Suprapubic skin (tissue), 4 donors: ENCODE results near the gene CHDH. TPM values are rescaled to one million over a fixed set of nuclear protein-coding genes. Genes with fewer than 3 reads are reported as not detected.

Experiments
- DNase-seq, 2 donors: peaks; one replicate each; pipeline ENCODE4 v3.0.0-alpha.2; 2019; ENCODE audit warnings: low spot score in 2 of 2
- H3K27ac ChIP-seq: fragments of 200-600 bp; sonication (generic); one replicate; pipeline ENCODE4 v1.5.1; 2019
- H3K27me3 ChIP-seq: fragments of 200-600 bp; sonication (generic); one replicate; pipeline ENCODE4 v1.5.1; 2019
- H3K36me3 ChIP-seq: fragments of 200-600 bp; sonication (generic); one replicate; pipeline ENCODE4 v1.5.1; 2019
- H3K4me1 ChIP-seq: fragments of 200-600 bp; sonication (generic); one replicate; pipeline ENCODE4 v1.5.1; 2019
- H3K4me3 ChIP-seq: fragments of 200-600 bp; sonication (generic); one replicate; pipeline ENCODE4 v1.5.1; 2019; ENCODE audit warnings: mild to moderate bottlenecking
- H3K9me3 ChIP-seq: fragments of 200-600 bp; sonication (generic); one replicate; pipeline ENCODE4 v1.5.1; 2019
- CTCF ChIP-seq, 2 donors: fragments of 200-600 bp in 1 of 2; fragments of 450-650 bp in 1 of 2; sonication (generic) in 1 of 2; IDR thresholded peaks; one replicate each; pipeline ENCODE4 v1.5.1; 2016 to 2019; ENCODE audit warnings: antibody characterized with exemption in 2 of 2, mild to moderate bottlenecking in 1 of 2, moderate library complexity in 1 of 2
- EP300 ChIP-seq: sonication (generic); formaldehyde crosslinking; IDR thresholded peaks from one replicate; pipeline ENCODE4 v1.6.1; 2017; ENCODE audit warnings: antibody characterized with exemption
- POLR2A ChIP-seq, 2 donors: fragments of 450-650 bp; IDR thresholded peaks; one replicate each; pipeline ENCODE4 v1.6.1; 2017; ENCODE audit warnings: antibody characterized with exemption in 2 of 2, mild to moderate bottlenecking in 2 of 2, moderate library complexity in 2 of 2
- POLR2AphosphoS5 ChIP-seq, 3 donors: sonication (generic); formaldehyde crosslinking; IDR thresholded peaks; one replicate each; pipeline ENCODE4 v1.6.1; 2017; ENCODE audit warnings: antibody characterized with exemption in 3 of 3
- WGBS: methylation state at CpG from one replicate; pipeline ENCODE4 v1.1.5; 2018; 5-methylcytosine and 5-hydroxymethylcytosine counted together
- total RNA-seq, 4 donors: library from RNA; depleted of rRNA; stranded (reverse); fragments of >200 nt; gene quantifications; one replicate each; pipeline ENCODE4 v1.1.0, GENCODE V29; 2016

Gene CHDH
- 10 to 100 TPM in 2 of 4 donors, 1 to 10 TPM in 2; 6.0 to 26.4 (median 9.3) TPM for total RNA-seq

GRCh38 chr3:53846134-53846850 lies at the start of gene CHDH, which contains the start of gene IL17RB:
TSS of gene CHDH (minus strand) at chr3:53846419. CDS start at chr3:53824008, 22,411 bp downstream.
TSS of gene IL17RB (plus strand) at chr3:53846568. CDS start at chr3:53846589, 21 bp downstream.
- Histone ChIP-seq H3K36me3 (no peaks in the 10 kb centered on the region), H3K27me3 (peaks cover 16% of the 10 kb centered on the region), H3K4me3 (peak within 1 kb of the TSS; percentile 73), H3K9me3 (no peaks in the 10 kb centered on the region), H3K27ac (peak within 1 kb of the TSS; percentile 73), H3K4me1 (peaks cover 17% of the 10 kb centered on the region)
- WGBS, result 12% methylated on average over 13 of the region's 91 CpGs
- TF ChIP-seq EP300 (no peak), CTCF (IDR thresholded peaks at IDR 0.05) (no peak), POLR2AphosphoS5 (IDR thresholded peaks at IDR 0.05) (no peak), POLR2A (IDR thresholded peaks at IDR 0.05) (no peak)
- DNase-seq, result no peak

- WGBS, result 54% methylated on average over 4 of the region's 4 CpGs
- no peak for DNase-seq
Observed at GRCh38 chr3:53892286-53892637, 46.0 kb upstream of the CHDH start.

GRCh38 chr3:53891497-53892285 lies 45.5 kb upstream of the CHDH start, which contains the start of gene SELENOK:
TSS of gene SELENOK (minus strand) at chr3:53891859.
- TF ChIP-seq POLR2AphosphoS5 (IDR thresholded peaks at IDR 0.05) (peak in 2 of 3 donors; percentile 50 to 84), CTCF (IDR thresholded peaks at IDR 0.05) (no peak), POLR2A (IDR thresholded peaks at IDR 0.05) (peak; percentile 70 to 95), EP300 (no peak)
- Histone ChIP-seq H3K4me1 (peaks cover 16% of the 10 kb centered on the region), H3K9me3 (no peaks in the 10 kb centered on the region), H3K4me3 (peak within 1 kb of the TSS; percentile 96), H3K36me3 (no peaks in the 10 kb centered on the region), H3K27me3 (peaks cover 5% of the 10 kb centered on the region), H3K27ac (peak within 1 kb of the TSS; percentile 92)
- under 1% methylated on average over 50 of the region's 73 CpGs for WGBS
- DNase-seq, result peak; percentile 99 to 100

More at GRCh38 chr3:53892286-53892637, 46.0 kb upstream of the CHDH start:
- peaks cover 8% of the 10 kb centered on the region for H3K27me3 ChIP-seq
- peak overlapping the region; percentile 96 for H3K4me3 ChIP-seq
- H3K9me3 ChIP-seq, result no peaks in the 10 kb centered on the region
- peak overlapping the region; percentile 92 for H3K27ac ChIP-seq
- no peak for TF ChIP-seq CTCF (IDR thresholded peaks at IDR 0.05)
- TF ChIP-seq POLR2AphosphoS5 (IDR thresholded peaks at IDR 0.05), result no peak
- TF ChIP-seq EP300, result no peak
- TF ChIP-seq POLR2A (IDR thresholded peaks at IDR 0.05), result no peak
- no peaks in the 10 kb centered on the region for H3K36me3 ChIP-seq
- peaks cover 16% of the 10 kb centered on the region for H3K4me1 ChIP-seq

- H3K4me1 ChIP-seq, result peaks cover 16% of the 10 kb centered on the region
- TF ChIP-seq POLR2AphosphoS5 (IDR thresholded peaks at IDR 0.05) (no peak), CTCF (IDR thresholded peaks at IDR 0.05) (no peak), POLR2A (IDR thresholded peaks at IDR 0.05) (no peak), EP300 (no peak)
- H3K27me3 ChIP-seq, result no peaks in the 10 kb centered on the region
- WGBS, result 6% methylated on average over 21 of the region's 21 CpGs
- peak overlapping the region; percentile 96 for H3K4me3 ChIP-seq
- peak overlapping the region; percentile 92 for H3K27ac ChIP-seq
- no peaks in the 10 kb centered on the region for H3K9me3 ChIP-seq
- H3K36me3 ChIP-seq, result peaks cover 5% of the 10 kb centered on the region
- DNase-seq, result no peak
Observed at GRCh38 chr3:53890726-53891475, 44.7 kb upstream of the CHDH start.
